CD4-positive, alpha-beta T cell treated with Interleukin-15 for 4 hours (primary cell): Measurements from ENCODE around the gene ZBED3.

Experiments used
- DNase-seq: peaks from one replicate; pipeline ENCODE4 v3.0.0-alpha.2; 2020; ENCODE audit warnings: low spot score

Gene ZBED3

DNA sequence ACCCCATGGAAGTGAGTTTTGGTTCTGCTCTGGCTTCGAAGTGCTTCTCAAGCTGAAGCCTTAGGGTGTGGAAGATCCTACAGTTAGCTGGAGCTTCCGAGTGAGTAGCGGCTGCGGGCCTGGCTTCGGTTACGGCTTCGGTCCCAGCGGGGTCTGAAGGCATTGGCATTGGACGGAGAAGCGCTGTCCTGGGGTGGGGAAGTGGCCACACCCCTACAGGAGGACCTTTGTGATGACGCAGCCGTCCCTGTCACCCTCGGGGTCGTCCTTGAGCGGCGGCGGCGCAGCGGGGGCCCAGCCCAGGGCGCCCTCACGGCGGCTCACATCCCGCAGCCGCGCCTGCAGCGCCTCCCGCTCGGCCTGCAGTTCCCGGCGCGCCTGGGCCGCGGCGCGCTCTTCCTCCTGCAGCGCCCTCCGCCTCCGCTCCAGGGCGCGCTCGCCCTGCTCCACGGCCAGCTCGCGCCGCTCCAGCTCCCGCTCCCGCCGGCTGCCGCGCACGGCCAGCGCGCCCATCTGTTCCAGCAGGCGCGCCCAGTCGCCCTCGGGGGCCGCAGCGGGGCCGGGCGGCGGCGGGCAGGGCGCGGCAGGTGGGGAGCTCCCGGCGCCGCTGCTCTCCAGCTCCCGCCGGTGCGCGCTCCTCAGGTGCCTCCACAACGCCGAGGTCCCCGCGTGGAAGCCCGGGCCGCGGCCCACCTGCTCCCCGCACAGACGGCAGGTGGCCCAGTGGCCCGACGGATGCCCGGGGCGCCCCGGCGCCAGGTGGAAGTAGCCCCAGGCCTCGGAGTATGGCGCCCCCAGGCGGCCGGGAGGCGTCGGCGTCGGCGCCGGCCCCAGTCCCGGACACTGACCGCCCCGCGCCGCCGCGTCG is 9.9 kb downstream of the ZBED3 start:
- DNase-seq: peak; percentile 47

DNA sequence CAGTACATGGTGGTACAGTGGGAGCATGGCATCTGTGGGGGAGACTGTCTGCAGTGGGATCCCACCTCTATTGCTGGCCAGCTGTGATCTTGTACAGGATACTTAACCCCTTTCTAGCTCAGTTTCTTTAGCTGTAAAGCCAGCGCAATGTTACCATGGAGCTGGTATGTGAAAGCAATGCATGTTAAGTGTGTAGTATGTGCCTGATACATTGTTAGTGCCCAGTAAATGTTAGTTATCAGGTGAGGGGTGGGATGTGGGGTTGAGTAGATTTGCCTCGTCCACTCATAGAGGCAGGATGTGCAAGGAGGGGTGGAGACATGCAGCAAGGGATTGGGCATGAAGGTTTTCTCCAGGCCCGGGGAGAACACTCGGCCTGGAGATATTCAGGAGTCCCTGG is 12.3 kb downstream of the ZBED3 start:
- no peak for DNase-seq

DNA sequence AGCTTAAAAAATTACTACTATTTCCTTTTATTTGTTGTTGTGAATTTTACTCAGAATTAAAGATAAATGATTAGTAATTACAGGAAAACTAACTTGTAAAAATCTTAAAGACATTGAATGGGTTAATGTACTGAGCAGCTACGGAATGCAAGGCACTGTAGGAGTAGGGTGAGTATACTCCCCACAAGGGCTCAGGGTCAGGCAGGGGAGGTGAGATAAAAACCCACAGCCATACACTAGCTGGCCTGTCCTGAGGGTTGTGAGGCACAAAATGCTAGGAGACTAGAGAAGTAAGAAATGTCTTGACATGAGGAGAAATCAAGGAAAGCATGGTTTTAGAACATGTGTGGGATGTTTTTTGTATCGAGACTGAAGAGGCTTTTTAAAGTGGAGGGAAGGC is 13.4 kb downstream of the ZBED3 start:
- DNase-seq: no peak

DNA sequence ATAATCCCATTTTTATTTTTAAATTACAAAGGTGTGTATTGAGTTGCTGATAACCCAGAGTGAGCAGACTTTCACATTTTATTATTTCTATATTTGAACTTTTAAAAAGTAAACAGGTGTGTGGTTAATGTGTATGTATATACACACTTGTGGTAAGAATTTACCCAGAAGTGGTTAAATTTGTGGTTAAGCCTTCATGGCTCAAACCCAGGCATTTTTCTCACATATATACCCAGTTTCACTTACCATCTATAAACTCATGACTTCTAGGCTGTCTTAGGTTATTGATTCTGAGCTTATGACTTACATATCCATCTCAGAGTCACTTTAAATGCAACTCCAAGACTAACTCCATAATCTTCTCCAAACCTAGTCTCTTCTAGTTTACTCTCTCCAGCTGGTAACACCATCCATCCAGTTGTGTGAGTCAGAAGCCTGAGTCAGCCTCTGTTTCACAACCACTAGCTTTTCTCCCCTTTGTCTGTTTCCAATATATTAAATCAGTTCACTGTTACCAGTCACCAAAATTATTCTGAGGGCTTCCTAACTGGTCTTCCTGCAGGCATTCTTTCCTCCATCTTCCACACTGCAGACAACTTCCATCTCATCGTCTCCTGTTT is 20.2 kb downstream of the ZBED3 start:
- no peak for DNase-seq

GRCh38 chr5:77066184-77066583 is 20.9 kb downstream of the ZBED3 start:
- DNase-seq: no peak

DNA sequence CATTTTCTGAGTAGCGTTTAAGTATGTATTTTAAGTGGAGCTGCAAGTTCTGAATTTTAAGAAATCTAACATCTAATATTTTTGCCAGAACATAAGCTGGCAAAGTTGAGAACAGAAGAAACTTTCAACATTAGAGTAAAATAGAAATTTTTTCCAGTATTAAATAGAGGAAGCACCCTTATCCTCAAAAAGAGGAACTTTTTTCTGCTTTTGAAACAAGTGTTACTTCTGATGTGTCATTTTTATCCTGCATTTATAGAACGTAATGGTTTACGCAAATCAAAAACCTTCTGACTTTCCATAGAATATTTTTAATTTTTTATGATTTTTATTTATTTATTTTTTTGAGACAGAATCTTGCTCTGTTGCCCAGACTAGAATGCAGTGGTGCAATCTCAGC is 21.8 kb downstream of the ZBED3 start:
- no peak for DNase-seq

DNA sequence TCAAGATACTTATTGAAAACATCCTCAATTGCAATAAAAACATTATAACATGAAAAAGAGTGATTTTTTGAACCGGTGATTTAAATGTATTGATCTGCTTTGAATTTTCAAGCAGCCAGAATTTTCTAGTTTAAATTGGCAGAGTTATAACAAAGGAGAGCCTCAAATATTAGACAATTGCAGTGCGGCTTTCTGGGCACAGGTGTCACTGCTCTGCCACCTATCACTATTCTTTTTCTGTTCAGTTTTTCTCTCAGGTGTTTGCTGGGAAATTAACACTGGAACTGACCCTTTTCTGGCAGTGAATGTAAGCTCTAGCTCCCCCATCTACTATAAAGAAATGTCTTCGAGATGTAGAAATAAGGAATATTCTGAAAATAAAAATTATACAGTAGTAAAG is 23.0 kb downstream of the ZBED3 start:
- no peak for DNase-seq

GRCh38 chr5:77046416-77047073 is 40.5 kb downstream of the ZBED3 start:
- no peak for DNase-seq

DNA sequence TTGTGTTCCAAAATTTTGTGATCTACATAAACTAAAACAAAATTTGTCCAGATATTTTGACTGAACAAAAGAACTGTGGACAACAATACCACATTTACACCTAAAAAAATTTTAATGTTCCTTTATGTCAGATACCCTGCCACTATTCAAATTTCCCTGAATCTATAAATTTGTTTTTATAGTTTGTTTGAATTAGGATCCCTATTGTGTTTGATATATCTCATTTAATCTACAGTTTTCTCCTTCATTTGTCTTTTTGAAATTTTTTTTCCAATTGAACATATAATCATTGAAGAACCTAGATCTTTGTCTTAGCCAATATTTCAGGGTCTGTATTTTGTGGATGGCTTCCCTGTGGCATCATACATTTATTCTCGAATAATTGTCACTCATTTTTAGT is 51.1 kb downstream of the ZBED3 start:
- DNase-seq: no peak

- DNase-seq: no peak
These were observed 53.7 kb downstream of the ZBED3 start for GRCh38 chr5:77033338-77033737.

DNA sequence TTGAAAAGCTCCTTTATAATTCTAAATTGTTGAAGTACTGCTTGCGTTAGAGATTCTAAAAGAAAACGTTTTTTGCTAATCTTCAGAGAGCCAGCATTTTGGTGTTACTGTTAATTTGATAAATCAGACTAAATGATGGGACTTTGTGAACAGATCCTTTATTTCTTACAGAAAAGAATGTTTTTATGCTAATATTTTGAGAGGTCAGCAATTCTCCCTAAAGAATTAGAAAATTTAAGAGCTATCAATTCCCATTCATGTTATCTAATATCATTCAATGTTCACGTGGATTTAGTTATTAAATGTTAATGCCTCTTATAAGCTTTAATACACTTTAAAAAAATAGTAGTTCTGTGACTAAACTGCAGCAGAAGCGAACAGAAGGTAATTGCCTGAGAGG is 54.5 kb downstream of the ZBED3 start:
- DNase-seq: no peak

GRCh38 chr5:77031891-77032290 is 55.2 kb downstream of the ZBED3 start:
- no peak for DNase-seq

DNA sequence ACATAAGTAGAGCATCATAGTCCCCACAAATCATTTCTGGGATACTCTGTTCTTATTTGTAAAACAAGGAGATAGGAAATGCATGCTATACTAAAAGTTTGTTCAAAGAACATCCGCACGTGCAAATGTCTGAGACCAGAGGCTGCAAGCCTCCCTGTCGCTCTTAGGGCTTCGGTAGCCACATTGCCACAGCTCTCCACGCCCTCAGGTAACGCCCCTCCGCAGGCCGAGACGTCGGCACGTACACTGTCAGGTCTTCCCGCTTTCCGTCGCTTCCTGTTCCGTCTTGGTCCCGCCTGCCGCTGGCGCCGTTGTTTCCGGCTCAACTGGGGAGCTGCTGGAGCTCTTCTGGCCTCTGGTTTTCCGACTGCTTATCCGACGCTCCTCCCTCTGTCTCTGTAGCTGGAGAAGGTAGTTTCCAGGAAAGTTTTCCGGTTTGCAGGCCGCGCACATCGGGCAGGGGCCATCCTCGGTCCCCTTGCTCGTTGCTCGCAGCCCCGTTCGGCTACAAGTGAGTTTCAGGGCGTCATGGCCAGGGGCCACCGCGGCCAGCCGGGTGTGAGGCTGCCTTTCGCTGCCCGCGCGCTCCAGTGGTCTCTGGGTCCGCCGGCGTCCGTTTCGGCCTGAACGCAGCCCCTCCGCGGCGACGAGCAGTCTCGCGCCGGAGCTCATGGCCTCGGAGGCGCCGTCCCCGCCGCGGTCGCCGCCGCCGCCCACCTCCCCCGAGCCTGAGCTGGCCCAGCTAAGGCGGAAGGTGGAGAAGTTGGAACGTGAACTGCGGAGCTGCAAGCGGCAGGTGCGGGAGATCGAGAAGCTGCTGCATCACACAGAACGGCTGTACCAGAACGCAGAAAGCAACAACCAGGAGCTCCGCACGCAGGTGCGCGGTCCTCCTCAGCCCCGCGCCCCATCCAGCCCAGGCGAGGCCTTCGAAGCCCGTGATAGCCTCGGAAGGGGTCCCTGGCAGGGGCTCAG is 56.7 kb downstream of the ZBED3 start, which contains the start of gene AGGF1:
Gene AGGF1, plus strand, starts transcription at position 308 of the 975 bp plus-strand sequence. Its CDS starts 363 bp downstream, at position 671.
- DNase-seq: peak; percentile 88

GRCh38 chr5:77029376-77029885 is 57.7 kb downstream of the ZBED3 start:
- DNase-seq: no peak

DNA sequence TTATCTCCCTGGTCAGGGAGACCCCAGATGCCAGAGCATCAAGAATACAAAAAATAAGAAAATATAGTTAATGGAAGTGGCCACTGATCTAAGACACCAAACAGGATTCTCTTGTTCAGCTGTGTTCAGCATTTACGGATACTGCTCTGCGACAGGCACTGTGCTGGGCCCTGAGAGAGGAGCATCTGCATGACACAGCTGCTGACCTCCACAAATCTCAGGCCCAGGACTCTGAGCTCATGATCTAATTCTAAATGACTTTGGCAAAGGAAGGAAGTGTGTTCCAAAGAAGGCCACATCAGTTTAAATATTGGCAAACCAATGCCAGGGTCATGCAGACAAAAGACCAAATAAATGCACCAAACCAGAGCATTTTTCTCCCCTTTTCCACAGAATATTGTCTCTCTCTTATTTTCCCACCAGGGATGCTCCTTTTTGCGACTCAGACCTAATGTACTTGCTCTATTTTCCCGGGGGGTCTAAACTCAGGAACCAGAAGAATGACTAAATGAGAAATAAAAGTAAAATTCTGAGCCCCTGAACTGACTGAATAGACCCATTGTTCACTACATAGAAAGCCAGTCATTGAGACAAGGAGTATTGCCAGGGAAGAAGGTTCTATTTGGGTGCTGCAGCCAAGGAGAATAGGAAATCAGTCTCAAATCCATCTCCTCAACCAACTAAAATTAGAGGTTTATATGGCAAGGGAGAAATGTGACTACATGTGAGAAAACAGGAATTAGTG is 58.3 kb downstream of the ZBED3 start:
- DNase-seq: no peak

DNA sequence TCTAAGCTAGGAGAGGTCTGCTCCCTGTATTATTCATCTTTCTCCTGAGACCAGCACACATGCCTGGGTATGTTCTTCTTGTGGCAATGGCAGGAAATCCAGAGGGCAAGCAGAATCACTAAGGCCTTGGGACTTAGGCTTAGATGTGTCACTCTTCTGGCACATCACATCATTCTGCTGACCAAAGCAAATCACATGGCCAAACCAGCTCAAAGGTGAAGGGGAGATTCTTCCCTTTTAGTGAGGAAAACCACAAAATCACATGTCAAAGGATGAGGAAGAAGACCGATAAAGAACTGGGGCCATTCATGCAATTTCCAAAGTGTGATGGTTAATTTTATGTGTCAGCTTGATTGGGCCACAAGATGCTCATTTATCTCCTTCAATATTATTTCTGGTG is 62.6 kb downstream of the ZBED3 start:
- no peak for DNase-seq

DNA sequence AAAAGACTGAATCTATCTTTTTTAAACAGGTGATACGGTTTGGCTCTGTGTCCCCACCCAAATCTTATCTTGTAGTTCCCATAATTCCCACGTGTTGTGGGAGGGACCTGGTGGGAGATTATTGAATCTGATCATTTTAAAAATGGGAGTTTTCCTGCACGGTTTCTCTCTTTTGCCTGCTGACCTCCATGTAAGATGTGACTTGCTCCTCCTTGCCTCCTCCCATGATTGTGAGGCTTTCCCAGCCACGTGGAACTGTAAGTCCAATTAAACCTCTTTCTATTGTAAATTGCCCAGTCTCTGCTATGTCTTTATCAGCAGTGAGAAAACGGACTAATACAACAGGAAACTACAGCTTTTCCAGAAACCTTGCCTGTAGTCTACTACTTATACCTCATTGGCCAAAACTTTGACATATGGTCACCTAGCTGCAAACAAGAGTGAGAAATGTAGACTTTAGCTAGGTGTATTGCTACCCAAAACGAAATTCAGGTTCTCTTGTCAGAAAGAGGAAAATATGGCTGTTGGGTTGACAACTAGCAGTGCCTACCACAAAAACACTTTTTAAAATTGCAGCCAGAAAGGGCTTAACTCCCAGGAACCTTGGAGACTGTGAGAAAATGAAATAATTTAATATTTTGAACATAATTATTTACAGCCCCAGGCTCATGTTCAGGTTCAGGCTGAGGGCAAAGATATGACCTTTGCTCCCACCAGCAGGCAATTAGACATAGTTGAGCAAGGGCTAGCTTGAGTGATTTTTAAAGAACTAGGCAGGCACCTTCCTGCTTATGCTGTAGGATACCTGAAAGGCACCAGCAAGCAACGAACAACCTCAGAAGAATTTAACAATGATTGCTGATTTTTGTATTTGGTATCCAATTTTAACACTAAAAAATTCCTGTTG is 64.3 kb downstream of the ZBED3 start:
- no peak for DNase-seq
